ENCODE results near the gene ARHGAP32. TPM values are rescaled to one million over a fixed set of nuclear protein-coding genes. Genes with fewer than 3 reads are reported as not detected.

ARHGAP32 gene
- total and polyA plus RNA-seq, 8 donors: 15.2 to 19.8 (median 17.1) TPM

DNA sequence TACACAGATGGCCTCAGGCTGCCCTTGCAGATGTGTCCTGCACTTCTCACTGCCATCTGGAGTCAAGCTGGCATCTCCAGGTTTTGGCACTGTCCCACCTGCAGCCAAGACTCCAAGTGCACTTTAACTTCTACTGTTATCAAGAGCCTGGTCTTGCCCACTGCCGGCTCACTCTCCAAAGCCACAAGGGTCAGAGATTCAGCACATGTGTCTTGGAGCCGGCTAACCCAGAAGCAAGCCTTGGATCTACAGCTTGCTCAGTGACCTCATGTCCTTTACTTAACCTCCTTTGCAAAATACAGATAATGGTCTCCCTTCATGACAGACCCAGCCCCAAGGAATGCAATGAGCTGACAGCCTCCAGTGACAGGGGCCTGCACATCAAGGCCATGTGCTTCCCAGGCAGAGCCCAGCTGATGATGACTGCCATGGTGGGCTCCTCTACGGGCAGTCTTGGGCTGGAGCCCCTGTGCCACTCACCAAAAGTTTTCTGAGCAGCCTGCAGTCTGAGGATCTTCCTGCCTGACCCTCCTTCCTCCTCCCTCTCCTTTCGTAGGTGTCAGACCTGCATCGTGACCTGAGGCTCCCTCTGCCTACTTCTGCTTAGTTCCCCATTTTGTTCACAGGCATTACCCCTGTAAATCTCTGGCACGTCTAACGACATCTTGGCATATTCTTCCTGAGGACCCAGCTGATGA, 258.5 kb downstream of the ARHGAP32 start:
- no peaks in the 10 kb centered on the region for H3K4me1 ChIP-seq
- H3K27me3 ChIP-seq: no peaks in the 10 kb centered on the region
- H3K36me3 ChIP-seq: no peaks in the 10 kb centered on the region
- TF ChIP-seq, protein P1, sequence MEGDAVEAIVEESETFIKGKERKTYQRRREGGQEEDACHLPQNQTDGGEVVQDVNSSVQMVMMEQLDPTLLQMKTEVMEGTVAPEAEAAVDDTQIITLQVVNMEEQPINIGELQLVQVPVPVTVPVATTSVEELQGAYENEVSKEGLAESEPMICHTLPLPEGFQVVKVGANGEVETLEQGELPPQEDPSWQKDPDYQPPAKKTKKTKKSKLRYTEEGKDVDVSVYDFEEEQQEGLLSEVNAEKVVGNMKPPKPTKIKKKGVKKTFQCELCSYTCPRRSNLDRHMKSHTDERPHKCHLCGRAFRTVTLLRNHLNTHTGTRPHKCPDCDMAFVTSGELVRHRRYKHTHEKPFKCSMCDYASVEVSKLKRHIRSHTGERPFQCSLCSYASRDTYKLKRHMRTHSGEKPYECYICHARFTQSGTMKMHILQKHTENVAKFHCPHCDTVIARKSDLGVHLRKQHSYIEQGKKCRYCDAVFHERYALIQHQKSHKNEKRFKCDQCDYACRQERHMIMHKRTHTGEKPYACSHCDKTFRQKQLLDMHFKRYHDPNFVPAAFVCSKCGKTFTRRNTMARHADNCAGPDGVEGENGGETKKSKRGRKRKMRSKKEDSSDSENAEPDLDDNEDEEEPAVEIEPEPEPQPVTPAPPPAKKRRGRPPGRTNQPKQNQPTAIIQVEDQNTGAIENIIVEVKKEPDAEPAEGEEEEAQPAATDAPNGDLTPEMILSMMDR (IDR thresholded peaks at IDR 0.05): no peak
- intact Hi-C loops (cut with DNase I): no loop called here
- ATAC-seq: no peak
- no peak overlapping the region for H3K27ac ChIP-seq
- no peak overlapping the region for H3K4me3 ChIP-seq
- no peaks in the 10 kb centered on the region for H3K9me3 ChIP-seq
- no peak for DNase-seq

DNA sequence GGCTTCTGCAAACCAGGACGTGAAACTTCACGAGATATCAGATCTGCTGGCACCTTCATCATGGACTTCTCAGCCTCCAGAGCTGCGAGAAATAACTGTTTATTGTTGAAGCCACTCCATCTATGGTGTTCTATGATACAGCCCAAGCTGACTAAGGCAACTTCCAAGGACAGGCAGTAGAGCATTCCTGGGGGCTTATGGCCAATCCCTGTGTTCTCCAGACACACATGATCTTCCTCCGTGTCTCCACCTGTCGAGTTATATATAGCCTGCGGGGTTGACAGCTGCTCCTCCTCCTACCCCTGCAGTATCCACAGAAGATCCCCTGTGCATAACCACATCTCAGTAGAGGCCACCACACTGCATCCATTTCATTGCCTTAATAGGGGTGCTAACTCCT, 260.5 kb downstream of the ARHGAP32 start:
- TF ChIP-seq, protein P1 (IDR thresholded peaks at IDR 0.05): no peak
- intact Hi-C loops (cut with DNase I): no loop called here
- H3K4me3 ChIP-seq: no peak overlapping the region
- peaks cover 0 to 4% of the 10 kb centered on the region in 2 donors for H3K27me3 ChIP-seq
- no peak overlapping the region for H3K27ac ChIP-seq
- DNase-seq (no peak), ATAC-seq (no peak)
- H3K36me3 ChIP-seq: no peaks in the 10 kb centered on the region
- no peaks in the 10 kb centered on the region for H3K4me1 ChIP-seq
- H3K9me3 ChIP-seq: no peaks in the 10 kb centered on the region

DNA sequence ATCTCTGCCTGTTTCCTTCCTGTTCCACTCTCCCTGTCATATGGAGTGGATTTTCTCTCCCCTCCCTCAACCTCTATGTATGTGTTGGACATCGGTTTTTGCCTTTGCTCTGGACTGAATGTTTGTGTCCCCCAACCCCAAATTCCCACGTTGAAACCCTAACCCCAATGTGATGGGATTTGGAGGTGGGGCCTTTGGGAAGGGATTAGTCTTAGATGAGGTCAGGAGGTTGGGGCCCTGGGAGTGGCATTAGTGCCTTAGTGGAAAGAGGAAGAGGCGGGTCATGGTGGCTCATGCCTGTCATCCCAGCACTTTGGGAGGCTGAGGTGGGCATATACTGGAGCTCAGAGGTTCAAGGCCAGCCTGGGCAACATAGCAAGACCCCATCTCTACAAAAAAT, 261.1 kb downstream of the ARHGAP32 start:
- intact Hi-C loops (cut with DNase I): no loop called here
- Histone ChIP-seq H3K9me3 (no peaks in the 10 kb centered on the region), H3K27me3 (peaks cover 0 to 10% of the 10 kb centered on the region in 2 donors), H3K27ac (no peak overlapping the region), H3K4me3 (no peak overlapping the region), H3K36me3 (no peaks in the 10 kb centered on the region), H3K4me1 (no peaks in the 10 kb centered on the region)
- TF ChIP-seq, protein P1 (IDR thresholded peaks at IDR 0.05): no peak
- ATAC-seq (no peak), DNase-seq (no peak)

DNA sequence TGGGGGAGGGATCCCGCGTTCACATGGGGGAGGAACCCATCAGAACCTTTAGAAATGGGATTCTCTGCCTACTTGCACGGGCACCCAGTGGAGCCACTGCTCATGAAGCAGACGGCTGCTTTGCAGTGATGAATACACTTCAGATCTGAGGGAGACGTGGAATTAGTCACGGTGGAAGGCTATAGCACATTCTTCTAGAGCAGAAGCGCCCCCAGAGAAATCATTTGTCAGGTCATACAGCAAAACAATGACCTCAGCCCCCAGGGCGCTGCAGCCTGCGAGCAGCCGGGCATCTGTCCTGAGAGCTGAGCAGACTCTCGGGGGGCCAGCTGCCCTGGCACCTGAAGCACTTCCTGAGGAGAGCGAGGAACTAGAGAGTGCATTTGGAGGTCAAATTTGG, 262.1 kb downstream of the ARHGAP32 start:
- no peak overlapping the region for H3K4me3 ChIP-seq
- peaks cover 0 to 11% of the 10 kb centered on the region in 2 donors for H3K27me3 ChIP-seq
- no peaks in the 10 kb centered on the region for H3K9me3 ChIP-seq
- intact Hi-C loops (cut with DNase I): no loop called here
- TF ChIP-seq, protein P1 (IDR thresholded peaks at IDR 0.05): no peak
- H3K36me3 ChIP-seq: no peaks in the 10 kb centered on the region
- DNase-seq (no peak), ATAC-seq (no peak)
- no peak overlapping the region for H3K27ac ChIP-seq
- no peaks in the 10 kb centered on the region for H3K4me1 ChIP-seq

DNA sequence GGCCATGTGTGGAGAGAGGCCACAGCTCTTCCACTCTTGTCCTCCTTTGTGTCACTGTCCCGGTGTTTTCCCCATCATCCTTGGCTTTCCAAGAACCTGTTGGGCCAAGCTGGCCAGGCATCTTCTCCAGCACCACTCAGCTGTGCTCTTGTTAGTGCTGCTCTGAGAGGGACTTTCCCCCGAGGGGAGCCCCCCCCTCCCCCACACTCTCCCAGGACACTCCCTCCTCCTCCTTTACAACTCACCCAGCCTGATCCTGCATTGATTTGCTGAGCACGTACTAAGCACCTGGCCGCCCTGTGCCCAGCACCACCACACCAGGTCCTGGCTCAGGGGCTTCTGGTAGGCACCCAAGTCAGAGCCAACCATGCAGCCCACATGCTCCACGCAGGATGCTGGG, 262.7 kb downstream of the ARHGAP32 start:
- no peak overlapping the region for H3K27ac ChIP-seq
- DNase-seq (no peak), ATAC-seq (peak; percentile 47)
- no peaks in the 10 kb centered on the region for H3K4me1 ChIP-seq
- no peak overlapping the region for H3K4me3 ChIP-seq
- H3K27me3 ChIP-seq: peaks cover 0 to 11% of the 10 kb centered on the region in 2 donors
- no peaks in the 10 kb centered on the region for H3K9me3 ChIP-seq
- no peaks in the 10 kb centered on the region for H3K36me3 ChIP-seq
- TF ChIP-seq, protein P1 (IDR thresholded peaks at IDR 0.05): no peak
- intact Hi-C loops (cut with DNase I): no loop called here
